ENCODE data around the gene CADPS.

The CADPS gene

DNA sequence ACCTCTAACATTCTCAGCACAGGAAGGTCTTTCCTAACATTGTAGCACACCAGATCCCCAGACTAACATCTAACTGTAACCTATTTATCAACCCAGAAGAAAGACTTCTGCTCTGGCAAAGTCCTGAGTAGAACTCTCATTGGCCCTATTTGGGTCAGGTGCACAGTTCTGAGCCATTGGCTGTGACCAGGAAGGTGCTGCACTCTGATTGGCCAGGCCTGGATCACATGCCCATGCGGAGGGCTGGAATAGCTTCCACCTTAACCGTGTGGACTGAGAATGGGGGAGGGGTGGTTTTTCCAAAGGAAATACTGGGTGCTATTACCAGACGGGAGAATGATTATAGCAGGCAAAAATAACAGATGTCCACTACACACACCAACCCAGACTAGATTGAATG, 513.4 kb downstream of the CADPS start:
- TF ChIP-seq, protein P1, sequence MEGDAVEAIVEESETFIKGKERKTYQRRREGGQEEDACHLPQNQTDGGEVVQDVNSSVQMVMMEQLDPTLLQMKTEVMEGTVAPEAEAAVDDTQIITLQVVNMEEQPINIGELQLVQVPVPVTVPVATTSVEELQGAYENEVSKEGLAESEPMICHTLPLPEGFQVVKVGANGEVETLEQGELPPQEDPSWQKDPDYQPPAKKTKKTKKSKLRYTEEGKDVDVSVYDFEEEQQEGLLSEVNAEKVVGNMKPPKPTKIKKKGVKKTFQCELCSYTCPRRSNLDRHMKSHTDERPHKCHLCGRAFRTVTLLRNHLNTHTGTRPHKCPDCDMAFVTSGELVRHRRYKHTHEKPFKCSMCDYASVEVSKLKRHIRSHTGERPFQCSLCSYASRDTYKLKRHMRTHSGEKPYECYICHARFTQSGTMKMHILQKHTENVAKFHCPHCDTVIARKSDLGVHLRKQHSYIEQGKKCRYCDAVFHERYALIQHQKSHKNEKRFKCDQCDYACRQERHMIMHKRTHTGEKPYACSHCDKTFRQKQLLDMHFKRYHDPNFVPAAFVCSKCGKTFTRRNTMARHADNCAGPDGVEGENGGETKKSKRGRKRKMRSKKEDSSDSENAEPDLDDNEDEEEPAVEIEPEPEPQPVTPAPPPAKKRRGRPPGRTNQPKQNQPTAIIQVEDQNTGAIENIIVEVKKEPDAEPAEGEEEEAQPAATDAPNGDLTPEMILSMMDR (conservative IDR thresholded peaks at IDR 0.05; ENCODE audit: low read length), result no peak
- no peak for DNase-seq (ENCODE audit: low read depth)
- no peak overlapping the region for H3K4me3 ChIP-seq (ENCODE audit: low read length)

DNA sequence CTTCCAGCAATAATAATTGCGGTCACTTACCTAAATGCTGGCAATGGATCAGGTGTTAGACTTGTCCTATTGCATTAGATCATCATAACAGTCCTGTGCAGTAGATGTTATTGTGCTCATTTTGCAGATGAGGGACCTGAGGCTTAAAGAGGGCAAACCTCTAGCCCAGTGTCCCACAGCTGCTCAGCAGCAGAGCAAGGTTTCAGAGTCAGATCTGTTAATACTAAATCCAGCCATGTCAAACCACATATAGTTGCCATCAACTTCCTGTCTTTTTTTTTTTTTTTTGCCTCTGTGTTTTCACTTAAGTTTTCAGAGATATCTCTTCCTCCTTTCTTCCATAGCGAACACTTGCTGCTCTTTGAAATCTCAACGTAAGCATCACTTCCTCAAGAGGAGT, 514.0 kb downstream of the CADPS start:
- DNase-seq (ENCODE audit: low read depth), result no peak
- H3K4me3 ChIP-seq (ENCODE audit: low read length), result no peak overlapping the region
- TF ChIP-seq, protein P1 (conservative IDR thresholded peaks at IDR 0.05; ENCODE audit: low read length), result no peak

DNA sequence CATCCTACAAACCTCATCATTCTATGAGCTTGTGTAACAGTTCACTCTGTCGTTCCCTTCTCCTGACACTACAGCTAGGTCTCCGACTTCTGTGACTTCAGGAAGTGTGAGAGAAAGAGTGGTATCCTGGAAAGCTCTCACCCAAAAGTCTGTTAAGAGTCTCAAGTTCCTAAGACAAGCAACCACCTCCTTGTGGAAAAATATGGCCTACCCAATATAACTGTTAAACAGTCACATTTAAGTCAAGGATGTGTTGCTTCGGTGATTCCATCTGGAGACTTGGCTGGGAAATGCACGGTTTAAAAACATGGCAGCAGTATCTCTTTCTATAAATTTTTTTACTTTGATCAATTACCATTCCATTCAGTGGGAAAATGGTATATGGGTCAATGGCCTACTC, 515.7 kb downstream of the CADPS start:
- DNase-seq (ENCODE audit: low read depth), result no peak
- TF ChIP-seq, protein P1 (conservative IDR thresholded peaks at IDR 0.05; ENCODE audit: low read length), result no peak

DNA sequence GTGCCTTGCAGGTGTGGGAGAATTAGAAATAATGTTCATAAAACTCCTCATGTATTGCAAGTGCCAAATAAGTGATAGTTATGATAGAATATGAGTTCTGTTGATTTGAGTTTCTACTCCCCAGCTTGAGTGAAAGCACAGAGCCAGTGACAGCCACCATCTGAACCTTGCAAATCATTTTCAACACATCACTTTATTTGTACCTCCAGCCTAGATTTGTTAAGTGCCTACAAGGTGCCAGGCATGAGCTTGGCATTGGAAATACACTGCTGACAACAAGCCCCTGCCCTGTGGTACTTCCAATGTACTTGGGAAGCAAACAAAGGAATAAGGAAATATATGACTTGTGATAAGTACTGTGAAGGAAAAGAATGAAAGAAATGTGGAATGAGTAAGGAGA, 518.9 kb downstream of the CADPS start:
- TF ChIP-seq, protein P1 (conservative IDR thresholded peaks at IDR 0.05; ENCODE audit: low read length), result no peak
- H3K4me3 ChIP-seq (ENCODE audit: low read length), result no peak overlapping the region
- no peak for DNase-seq (ENCODE audit: low read depth)

More for the DNA sequence above, 515.7 kb downstream of the CADPS start:
- H3K4me3 ChIP-seq (ENCODE audit: low read length), result no peak overlapping the region

DNA sequence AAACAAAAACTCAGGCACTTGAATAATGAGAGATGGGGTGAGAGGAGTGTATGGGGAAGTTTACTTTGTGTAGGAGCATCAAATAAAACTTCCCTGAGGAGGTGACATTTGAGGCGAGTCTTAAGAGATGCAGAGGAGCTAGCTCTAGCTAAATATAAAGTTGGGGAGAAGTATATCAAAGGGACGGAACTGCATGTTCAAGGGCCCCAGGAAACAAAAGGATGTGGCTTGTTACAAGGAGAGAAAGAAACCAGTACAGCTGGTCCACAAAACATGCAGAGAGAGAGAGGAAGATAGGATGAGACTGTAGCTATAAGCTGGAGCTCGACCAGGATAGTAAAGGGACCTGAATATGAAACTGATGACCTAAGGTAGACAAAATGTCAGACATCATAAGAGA, 519.5 kb downstream of the CADPS start:
- H3K4me3 ChIP-seq (ENCODE audit: low read length), result no peak overlapping the region
- DNase-seq (ENCODE audit: low read depth), result no peak
- TF ChIP-seq, protein P1 (conservative IDR thresholded peaks at IDR 0.05; ENCODE audit: low read length), result no peak

All from AG10803 (cell line).